ENCODE results near the gene HPSE2. TPM values are rescaled to one million over a fixed set of nuclear protein-coding genes. Genes with fewer than 3 reads are reported as not detected.

Gene HPSE2
- total RNA-seq, 1 experiment from 2014 or later = not detected

DNA sequence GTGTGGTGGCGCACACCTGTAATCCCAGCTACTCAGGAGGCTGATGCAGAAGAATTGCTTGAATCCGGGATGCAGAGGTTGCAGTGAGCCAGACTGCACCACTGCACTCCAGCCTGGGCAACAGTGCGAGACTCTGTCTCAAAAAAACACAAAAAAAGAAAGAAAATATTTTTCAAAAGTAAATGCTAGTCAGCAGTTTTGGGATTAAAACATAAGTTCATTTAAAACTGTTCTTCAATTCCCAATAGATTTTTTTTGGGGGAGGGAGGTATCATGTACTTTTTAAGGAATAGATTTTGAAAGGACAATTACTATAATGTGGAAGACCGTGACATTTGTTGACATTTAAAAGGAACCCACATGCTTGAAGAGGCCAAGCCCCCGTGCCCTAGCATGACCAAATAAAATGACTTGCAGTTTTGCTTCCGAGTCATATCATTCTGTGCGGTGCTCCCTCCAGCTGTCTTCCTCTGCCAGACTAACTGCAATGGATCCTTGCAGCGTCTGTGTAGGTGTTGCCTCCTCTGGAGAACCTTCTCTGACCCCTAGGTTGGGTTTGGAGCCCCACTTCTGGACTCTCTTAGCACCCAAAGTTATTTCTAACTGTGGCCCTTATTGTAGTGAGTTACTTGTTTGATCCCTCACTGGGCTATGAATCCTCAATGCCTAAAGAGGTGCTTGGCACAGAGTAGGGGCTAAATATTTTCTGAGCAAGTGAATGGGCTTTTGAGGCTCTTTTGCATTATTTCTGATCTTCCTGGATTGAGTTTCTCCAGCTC lies 771.5 kb downstream of the HPSE2 start:
- no peak for DNase-seq (ENCODE audit: low spot score)

DNA sequence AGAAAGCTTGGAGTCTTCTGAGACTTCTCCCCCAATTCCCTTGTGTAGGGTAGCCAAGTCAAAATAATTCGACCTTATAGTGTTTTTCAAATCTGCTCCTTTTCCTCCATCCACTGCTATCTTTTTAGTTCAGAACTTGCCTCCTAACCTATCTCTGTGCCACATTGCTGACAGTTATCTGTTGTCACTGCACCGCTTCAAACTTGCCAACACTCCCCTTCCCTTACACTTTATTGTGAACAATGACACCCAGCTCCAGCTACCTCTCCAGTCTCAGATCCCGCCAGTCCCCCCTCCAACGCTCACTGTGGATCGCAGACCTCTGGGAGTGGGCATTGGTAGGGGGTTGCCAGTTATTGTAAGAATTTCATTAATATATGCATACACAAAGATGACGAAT lies 772.6 kb downstream of the HPSE2 start:
- no peak for DNase-seq (ENCODE audit: low spot score)

- no peak for DNase-seq (ENCODE audit: low spot score)
Measured at GRCh38 chr10:98461500-98461842, 774.2 kb downstream of the HPSE2 start.

DNA sequence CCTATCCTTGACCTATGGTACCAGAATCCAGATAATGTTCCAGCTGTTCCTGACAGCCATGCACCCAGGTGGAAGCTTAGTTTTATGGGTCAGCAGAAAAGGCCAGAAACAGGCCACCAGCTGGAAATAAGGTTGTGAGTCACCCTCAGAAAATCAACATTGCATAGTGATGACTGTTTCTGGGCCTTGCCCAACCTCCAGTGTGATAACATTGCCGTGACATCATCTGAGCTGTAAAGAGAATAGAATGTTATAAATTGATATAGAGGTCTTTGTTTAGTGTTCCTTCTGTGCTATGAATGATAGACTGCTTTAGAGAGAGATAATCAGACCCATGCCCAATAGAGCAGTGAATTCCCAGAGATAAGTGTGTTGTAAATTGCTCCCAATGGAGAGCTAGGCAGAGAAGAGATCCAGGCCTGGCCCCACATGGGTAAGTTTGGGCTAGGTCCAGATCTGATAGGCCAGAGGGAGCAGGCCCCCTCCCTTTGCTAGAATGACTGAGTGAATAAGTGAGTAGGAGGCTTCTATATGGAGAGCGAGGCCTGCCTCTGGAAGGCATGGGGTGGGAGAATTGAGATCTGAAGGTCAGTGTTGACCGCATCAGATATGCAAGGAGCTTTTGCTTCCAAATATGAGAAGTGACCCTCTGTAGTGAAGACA lies 774.7 kb downstream of the HPSE2 start:
- peak; percentile 98 for DNase-seq (ENCODE audit: low spot score)

DNA sequence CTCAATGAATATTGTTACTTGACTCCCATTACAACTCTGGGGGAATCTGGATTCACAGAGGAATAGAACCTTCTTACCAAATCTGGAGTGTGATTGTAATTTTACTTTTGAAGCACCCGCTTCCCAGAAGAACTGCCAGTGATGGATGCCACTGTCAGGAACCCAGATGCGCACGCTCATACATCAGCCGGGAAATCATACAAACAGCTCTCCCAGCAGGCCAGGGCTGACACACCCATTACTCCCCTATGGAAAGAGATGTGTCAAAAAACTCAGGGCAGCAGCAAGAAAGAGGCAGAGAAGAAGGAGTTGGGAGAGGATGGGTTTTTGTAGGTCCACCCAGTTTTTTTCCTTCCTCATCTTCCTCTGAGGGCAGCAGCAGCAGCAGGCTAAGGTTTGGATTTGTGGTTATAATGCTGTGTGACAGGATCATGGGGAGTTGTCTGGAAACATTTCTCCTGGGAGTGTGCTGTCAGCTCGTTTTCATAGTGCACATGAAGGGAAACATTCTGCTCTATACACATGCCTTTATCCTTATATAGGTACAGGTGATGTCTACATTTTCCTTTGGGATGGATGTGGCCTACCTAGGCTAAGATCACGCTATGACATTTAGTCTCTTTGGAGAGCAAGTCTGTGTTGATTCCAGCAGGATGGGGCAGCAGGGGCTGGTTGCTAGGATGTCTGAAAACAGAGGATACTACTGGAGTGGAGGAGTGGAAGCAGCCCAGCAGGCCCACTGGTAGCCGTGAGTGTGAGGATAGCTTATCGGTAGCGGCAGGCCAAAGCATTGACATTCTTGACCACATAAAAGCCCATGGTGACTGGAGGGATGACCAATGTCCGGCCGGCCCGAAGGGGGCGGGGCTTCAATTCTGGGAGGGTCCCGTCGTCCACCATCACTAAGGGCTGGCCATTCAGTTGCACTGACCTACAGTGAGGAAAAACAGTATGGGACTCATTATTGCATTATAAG lies 776.6 kb downstream of the HPSE2 start:
- no peak for DNase-seq (ENCODE audit: low spot score)

GRCh38 chr10:98457721-98458120 lies 777.9 kb downstream of the HPSE2 start:
- DNase-seq (ENCODE audit: low spot score) = no peak

DNA sequence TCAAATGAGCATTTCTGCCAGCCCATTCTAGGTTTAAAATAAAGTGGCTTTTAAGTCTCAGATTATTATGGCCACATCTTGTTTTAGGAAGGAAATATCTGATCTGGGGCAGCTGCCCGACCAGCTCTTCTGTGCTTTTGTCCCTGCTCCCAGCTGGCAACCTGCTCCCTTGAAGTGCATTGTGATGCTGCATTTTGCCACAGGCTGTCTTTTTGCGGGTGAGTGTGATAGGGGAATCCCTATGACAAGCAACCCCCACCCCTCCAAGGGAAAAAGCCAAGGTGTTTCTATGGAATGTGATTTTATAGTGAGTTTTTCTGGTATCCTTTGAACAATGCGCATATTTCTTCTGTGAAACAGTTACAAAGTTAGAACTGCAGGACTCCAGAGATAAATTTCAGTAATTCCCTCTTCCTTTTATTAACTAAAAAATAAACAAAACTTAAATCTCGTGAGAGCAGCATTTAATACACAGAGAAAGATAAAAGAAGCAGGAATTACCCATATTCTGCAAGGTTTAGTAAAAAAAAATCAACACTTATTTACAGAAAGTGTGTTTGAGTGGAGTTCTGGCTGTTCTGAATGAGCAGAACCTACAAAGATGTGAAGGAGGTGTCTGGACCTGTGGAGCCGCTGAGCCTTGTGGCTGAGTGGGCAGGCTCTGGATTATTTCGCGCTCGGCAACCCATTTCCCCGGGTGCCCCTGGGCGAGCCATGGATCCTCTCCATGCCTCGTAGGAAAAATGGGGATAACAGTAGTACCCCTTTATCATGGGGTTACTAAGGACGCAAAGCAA lies 778.8 kb downstream of the HPSE2 start:
- peak; percentile 21 for DNase-seq (ENCODE audit: low spot score)

DNA sequence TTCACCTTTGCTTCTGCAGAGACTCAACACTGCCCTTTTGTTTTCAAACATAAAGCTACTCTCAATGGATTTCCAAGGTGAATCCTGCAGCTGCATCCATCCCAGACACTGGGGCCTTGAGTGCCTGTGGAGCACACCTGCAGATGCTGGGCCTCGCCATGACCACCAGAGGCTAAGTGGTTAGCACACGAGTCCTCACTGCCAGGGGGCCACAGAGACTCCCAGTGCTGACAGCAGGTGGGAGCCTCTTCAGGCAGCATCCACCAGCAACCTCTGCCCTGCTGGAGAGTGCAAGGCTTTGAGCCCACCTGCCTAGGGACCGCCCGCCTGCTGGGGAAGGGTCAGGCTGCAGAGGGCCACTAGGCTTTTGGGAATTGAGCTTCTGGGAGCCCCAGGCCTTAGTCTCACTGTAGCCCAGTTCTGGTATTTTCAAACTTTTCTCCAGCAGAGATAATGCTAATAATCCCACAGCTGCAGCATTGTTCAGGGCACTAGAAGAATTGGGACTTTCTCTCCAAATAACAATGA lies 779.5 kb downstream of the HPSE2 start:
- DNase-seq (ENCODE audit: low spot score) = no peak

GRCh38 chr10:98453729-98454128 lies 781.9 kb downstream of the HPSE2 start:
- no peak for DNase-seq (ENCODE audit: low spot score)

DNA sequence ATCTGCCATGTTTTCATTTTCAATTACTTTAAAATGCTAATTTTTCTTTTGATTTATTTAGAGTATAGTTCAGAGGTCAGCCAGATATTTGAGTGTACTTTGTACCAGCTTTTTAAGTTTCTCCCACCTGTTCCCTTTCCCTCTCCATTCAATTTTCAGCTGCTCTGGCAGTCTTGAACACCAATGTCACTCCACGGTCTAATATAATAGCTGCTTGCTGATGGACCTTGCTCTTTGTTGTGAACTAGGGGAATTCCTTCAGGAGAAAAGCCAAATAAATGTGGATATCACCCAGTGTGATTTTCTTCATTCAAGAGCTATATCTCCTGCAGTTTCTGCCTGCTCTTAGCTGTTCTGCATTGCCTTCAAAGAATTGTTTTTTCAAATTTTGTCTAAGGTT lies 785.0 kb downstream of the HPSE2 start:
- DNase-seq (ENCODE audit: low spot score) = no peak

DNA sequence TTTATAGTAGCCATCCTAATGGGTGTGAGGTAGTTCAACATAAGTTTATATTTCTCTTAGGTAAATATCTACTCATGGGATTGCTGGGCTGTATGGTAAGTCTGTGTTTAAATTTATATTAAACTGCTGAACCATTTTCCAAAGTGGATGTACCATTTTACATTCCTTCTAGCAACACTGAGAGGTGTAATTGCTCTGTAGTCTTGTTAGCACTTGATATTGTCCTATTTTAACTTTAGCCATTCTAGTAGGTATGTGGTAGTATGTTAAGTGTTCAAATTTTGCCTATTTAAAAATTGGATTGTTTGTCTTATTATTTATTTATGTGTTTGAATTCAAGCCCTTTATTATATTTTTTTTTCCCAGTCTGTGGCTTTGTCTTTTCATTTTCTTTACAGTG lies 786.4 kb downstream of the HPSE2 start:
- no peak for DNase-seq (ENCODE audit: low spot score)

DNA sequence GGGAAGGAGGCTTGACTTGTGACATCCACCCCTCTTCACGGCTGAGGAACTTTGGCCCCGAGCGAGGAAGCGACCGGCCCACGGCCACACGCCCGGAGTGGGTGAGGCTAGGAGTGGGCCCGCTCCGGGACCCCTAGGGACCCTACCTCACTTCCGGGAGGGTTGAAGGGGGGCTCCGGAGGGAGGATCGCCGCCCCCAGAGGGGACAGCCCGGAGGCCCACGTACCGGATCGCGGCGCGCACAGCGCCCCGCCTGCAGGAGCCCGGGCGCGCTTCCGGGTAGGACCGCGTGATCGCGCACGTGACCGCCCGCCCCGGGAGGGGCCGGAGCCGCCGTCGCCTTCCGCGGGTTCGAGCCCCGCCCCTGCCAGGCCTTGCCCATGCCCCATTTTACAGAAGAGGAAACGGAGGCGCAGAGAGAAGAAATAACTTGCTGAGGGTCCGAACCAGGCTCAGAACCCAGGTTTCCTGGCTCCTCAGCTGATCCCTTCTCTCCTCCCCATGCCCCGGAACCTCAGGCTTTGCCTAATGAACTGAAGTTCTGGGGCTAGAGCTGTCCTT lies 788.9 kb downstream of the HPSE2 start, which contains the start of gene HPS1:
Gene HPS1 (minus strand): TSS at position 275 of the 561 bp plus-strand sequence. CDS start 3,695 bp downstream, outside the sequence.
- peak; percentile 55 for DNase-seq (ENCODE audit: low spot score)

GRCh38 chr10:98446151-98446660 lies 789.4 kb downstream of the HPSE2 start:
- DNase-seq (ENCODE audit: low spot score) = peak; percentile 19

DNA sequence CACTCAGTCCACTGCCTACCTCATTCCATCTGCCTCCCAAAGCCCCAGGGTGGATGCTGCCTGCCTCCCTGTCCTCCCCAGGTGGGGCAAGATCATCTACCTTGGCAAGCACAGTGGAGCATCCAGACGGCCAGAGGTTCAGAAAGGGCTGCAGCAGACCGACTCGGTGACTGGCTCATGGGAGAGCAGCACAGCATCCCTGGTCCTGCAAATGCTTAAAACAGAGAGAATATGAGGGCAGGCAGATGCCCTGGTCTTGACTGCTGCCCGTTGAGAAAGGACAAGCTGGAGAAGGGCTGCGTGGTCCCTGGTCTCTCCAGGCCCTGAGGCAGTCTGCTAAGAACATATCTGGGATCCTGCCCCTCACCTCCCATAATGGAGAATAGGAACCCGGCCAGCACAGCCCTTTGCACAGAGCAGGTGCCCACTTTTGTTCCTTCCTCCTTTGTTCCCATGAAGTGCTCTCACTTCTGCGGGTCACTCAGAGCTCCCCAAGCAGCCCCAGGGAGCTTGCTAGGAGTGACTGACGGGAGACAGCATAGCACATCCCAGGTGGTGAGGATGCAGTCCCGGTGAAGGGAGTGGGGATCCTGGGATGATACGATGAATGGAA lies 790.3 kb downstream of the HPSE2 start:
- no peak for DNase-seq (ENCODE audit: low spot score)

DNA sequence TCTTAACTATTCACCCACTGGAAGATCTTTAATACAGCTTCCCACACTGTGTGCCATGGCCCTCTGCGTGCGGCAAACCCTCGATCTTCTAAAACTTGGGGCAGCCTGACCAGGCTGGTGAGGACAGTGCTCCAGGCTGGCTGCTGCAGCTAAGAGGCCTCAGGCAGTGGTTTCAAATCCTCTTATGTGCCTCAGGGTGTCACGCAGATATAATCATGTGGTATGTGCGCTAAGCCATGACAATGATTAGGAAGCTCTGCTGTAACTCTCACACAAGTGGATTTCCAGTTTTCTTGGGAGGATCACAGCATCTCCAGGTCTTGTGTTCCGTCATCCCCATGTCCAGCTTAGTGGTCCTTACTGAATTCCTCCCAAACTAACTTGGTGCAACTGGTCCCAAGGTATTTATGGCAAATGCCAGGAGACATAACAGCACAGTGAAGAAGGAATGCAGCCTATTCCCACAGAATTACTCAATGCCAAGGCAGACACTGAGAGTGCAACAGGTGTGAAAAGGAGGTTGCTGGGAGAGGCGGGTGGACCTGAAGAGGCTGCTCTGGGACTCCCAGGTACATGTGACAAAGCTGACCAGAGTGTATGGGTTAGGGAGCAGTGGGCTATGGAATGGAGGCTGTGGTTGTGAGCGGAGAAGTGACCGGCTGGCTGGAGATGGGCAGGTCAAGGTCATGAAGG lies 791.2 kb downstream of the HPSE2 start:
- DNase-seq (ENCODE audit: low spot score) = no peak

DNA sequence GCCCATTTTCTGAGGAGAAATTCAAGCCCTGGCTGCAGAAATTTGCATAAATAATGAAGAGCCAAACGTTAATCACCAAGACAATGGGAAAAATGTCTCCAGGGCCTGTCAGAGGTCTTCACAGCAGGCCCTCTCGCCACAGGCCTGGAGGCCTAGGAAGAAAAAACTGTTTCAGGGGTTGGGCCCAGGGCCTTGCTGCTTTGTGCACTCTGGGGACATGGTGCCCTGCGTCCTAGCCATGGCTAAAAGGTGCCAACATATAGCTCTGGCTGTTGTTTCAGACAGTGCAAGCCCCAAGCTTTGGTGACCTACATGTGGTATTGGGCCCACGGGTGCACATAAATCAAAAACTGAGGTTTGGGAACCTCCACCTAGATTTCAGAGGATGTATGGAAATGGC lies 796.9 kb downstream of the HPSE2 start:
- no peak for DNase-seq (ENCODE audit: low spot score)

GRCh38 chr10:98436704-98437103 lies 798.9 kb downstream of the HPSE2 start:
- no peak for DNase-seq (ENCODE audit: low spot score)

DNA sequence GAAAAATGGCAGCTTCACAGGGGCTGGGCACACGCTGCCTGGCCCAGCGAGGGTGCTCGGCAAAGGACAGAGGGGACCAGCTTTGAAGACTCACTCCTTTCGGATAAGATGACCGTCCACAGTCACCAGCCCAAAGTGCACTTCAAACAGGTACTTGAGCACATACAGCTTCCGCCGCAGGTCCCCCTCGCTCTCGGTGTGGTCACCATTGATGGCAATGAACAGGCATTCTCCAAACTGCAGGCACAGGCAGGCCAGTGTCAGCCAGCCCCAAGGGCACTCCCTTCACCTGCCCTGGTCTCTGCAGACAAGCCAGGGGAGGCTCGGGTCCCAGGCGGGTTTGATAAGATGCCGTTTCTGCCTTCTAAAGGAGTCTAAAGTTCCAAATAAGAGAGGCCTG lies 800.5 kb downstream of the HPSE2 start:
- DNase-seq (ENCODE audit: low spot score) = no peak

Measured in A172 (cell line).